BJ (cell line): ENCODE results near the gene TEX2. TPM values are rescaled to one million over a fixed set of nuclear protein-coding genes. Genes with fewer than 3 reads are reported as not detected.

Source experiments
- CTCF ChIA-PET: fragments of 350-600 bp; formaldehyde crosslinking; extraction: SDS; loops from one replicate; lab custom pipeline; 2021; ENCODE audit warnings: antibody characterized with exemption, inconsistent platforms; lab: Yijun Ruan, JAX
- POLR2A ChIA-PET: fragments of 300-600 bp; sonication (Branson Sonifier 250); formaldehyde crosslinking; extraction: SDS; loops from one replicate; lab custom pipeline; 2021; ENCODE audit warnings: antibody characterized with exemption; lab: Charles Lee
- DNase-seq: peaks from one replicate; pipeline ENCODE4 v3.0.0-alpha.2; 2011; ENCODE audit warnings: low read depth
- H3K27me3 ChIP-seq: 2 replicates; pipeline ENCODE4 v1.6.0; 2011; ENCODE audit warnings: low read length; ENCODE audit not compliant: control insufficient read depth, insufficient read depth
- H3K36me3 ChIP-seq: 2 replicates; pipeline ENCODE4 v1.5.1; 2011; ENCODE audit warnings: low read length; ENCODE audit not compliant: control insufficient read depth, insufficient read depth
- H3K4me3 ChIP-seq: 2 replicates; pipeline ENCODE4 v1.5.1; 2011; ENCODE audit warnings: low read depth, mild to moderate bottlenecking, control low read depth, low read length
- CTCF ChIP-seq: IDR thresholded peaks from 2 replicates; pipeline ENCODE4 v1.5.1; 2011; ENCODE audit warnings: low read depth, mild to moderate bottlenecking, control low read depth, inconsistent platforms, low read length, moderate library complexity; ENCODE audit not compliant: insufficient read depth
- polyA plus RNA-seq: library from polyadenylated mRNA; depleted of rRNA; stranded (reverse); fragments of >200 nt; gene quantifications from 2 replicates; pipeline ENCODE4 v1.2.3, GENCODE V29; 2011

TEX2 gene
- polyA plus RNA-seq, 1 experiment: 35.0 TPM

GRCh38 chr17:64278614-64279013 lies 15.6 kb upstream of the TEX2 start:
- Histone ChIP-seq H3K36me3 (no peaks in the 10 kb centered on the region), H3K27me3 (no peaks in the 10 kb centered on the region), H3K4me3 (no peak overlapping the region)
- POLR2A ChIA-PET: interaction anchor here (0.6 kb wide), 1 partner anchor 133 kb away, joined by 4 read pairs; no protein-coding TSS in a partner anchor
- CTCF ChIA-PET: no interaction called here
- DNase-seq: no peak
- no peak for TF ChIP-seq CTCF

- CTCF ChIA-PET: interaction anchor here (0.6 to 1.2 kb wide), 3 partner anchors 111 to 368 kb away, joined by 3 to 4 read pairs (median 3); no protein-coding TSS in a partner anchor
- H3K36me3 ChIP-seq: no peaks in the 10 kb centered on the region
- no peak for DNase-seq
- TF ChIP-seq CTCF: no peak
- H3K4me3 ChIP-seq: no peak overlapping the region
- POLR2A ChIA-PET: interaction anchor here (0.6 kb wide), 1 partner anchor 133 kb away, joined by 4 read pairs; no protein-coding TSS in a partner anchor
- no peaks in the 10 kb centered on the region for H3K27me3 ChIP-seq
Measured at GRCh38 chr17:64277831-64278562, 14.9 kb upstream of the TEX2 start.

GRCh38 chr17:64276961-64277505 lies 14.0 kb upstream of the TEX2 start:
- CTCF ChIA-PET: interaction anchor here (0.9 to 3.0 kb wide), 3 partner anchors 13 to 128 kb away, joined by 3 to 12 read pairs (median 5); no protein-coding TSS in a partner anchor
- TF ChIP-seq CTCF: no peak
- POLR2A ChIA-PET: no interaction called here
- Histone ChIP-seq H3K4me3 (no peak overlapping the region), H3K36me3 (no peaks in the 10 kb centered on the region), H3K27me3 (no peaks in the 10 kb centered on the region)
- no peak for DNase-seq

- Histone ChIP-seq H3K36me3 (no peaks in the 10 kb centered on the region), H3K27me3 (no peaks in the 10 kb centered on the region), H3K4me3 (no peak overlapping the region)
- ChIA-PET CTCF (interaction anchor here (0.9 to 3.0 kb wide), 2 partner anchors 16 to 126 kb away, joined by 4 to 12 read pairs; no protein-coding TSS in a partner anchor), POLR2A (no interaction called here)
- no peak for DNase-seq
- no peak for TF ChIP-seq CTCF
Measured at GRCh38 chr17:64275016-64275415, 12.0 kb upstream of the TEX2 start.

GRCh38 chr17:64273006-64273405 lies 9.9 kb upstream of the TEX2 start:
- TF ChIP-seq CTCF: no peak
- no peaks in the 10 kb centered on the region for H3K36me3 ChIP-seq
- peaks cover 3% of the 10 kb centered on the region; the same call in 1 of the 2 replicates for H3K27me3 ChIP-seq
- ChIA-PET CTCF (interaction anchor here (0.6 to 1.5 kb wide), 2 partner anchors 9 to 36 kb away, joined by 4 to 9 read pairs; no protein-coding TSS in a partner anchor), POLR2A (no interaction called here)
- H3K4me3 ChIP-seq: no peak overlapping the region
- DNase-seq: no peak
